Activated CD4-positive, alpha-beta memory T cell treated with anti-CD3 and anti-CD28 coated beads, Interleukin-2, amount 10 ng/mL, durations not matched to agents 7 days and 5 days (primary cell): ENCODE results near the gene DCHS1. TPM values are rescaled to one million over a fixed set of nuclear protein-coding genes. Genes with fewer than 3 reads are reported as not detected.

Experiments used
- CTCF ChIA-PET: fragments of 350-600 bp; sonication (Branson Sonifier 250); formaldehyde crosslinking; loops from one replicate; lab custom pipeline; 2021; ENCODE audit warnings: antibody characterized with exemption, inconsistent platforms; lab: Charles Lee
- POLR2A ChIA-PET: fragments of 350-600 bp; sonication (Branson Sonifier 250); formaldehyde crosslinking; loops from one replicate; lab custom pipeline; 2021; ENCODE audit warnings: antibody characterized with exemption; lab: Charles Lee
- DNase-seq: peaks from one replicate; pipeline ENCODE4 v3.0.0-alpha.2; 2020
- H3K27ac Mint-ChIP-seq: one replicate; pipeline ENCODE4 v1.8.0; 2021; ENCODE audit warnings: mild to moderate bottlenecking, mixed read lengths
- H3K27me3 Mint-ChIP-seq: one replicate; pipeline ENCODE4 v1.8.0; 2021; ENCODE audit warnings: mixed read lengths
- H3K36me3 Mint-ChIP-seq: one replicate; pipeline ENCODE4 v1.8.0; 2021; ENCODE audit warnings: low read depth, mixed read lengths
- H3K4me1 Mint-ChIP-seq: one replicate; pipeline ENCODE4 v1.8.0; 2021; ENCODE audit warnings: mixed read lengths
- H3K4me3 Mint-ChIP-seq: one replicate; pipeline ENCODE4 v1.8.0; 2021; ENCODE audit warnings: mild to moderate bottlenecking, mixed read lengths
- H3K9me3 Mint-ChIP-seq: one replicate; pipeline ENCODE4 v1.8.0; 2021; ENCODE audit warnings: mixed read lengths
- total RNA-seq, 2 experiments: library from RNA; stranded (reverse); gene quantifications; one replicate each; pipeline ENCODE4 v1.2.3, GENCODE V29; 2021

The DCHS1 gene
- total RNA-seq, 2 experiments from 2014 or later = 0.23 to 0.25 TPM

DNA sequence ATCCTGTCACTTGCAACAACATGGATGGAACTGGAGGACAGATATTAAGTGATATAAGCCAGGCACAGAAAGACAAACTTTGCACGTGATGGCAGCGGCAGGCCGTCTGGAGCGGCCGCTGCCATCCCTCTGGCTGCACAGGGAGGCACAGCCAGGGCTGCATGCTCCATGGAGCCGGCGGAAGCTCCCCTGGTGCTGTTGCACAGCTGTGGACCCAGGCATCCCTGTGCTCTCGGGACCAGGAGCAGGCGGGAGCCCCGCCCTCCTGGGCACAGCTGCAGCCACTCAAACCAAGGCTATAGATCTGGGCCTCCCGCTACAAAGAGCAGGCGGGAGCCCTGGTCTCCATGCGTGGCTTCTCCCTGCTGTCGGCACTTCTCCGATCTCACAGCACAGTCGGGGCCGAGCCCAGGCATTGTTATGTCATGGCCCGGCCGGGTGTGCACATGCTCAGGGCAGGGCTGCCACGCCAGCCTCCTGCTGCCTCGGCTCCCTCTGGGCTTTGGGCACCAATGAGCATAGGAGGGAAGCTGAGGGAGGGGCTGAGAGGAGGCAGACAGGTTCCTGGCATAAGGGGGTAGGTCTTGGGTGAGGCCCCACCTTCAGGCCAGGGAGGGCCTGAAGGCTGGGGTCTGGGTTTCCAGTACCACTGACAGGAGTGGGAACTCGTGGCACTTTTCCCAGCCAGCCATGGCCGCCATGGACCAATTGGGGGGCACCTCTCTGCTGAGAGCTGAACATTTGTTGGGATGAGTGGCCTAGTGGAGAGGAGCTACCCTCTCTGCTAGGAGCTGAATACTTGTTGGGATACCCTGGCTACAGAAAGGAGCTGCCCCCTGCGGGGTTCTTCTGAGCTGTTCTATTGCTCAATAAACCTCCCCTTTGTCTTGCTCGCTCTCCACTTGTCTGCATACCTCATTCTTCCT lies 68.9 kb downstream of the DCHS1 start:
- no peaks in the 10 kb centered on the region for H3K27me3 Mint-ChIP-seq
- H3K36me3 Mint-ChIP-seq = peaks cover 30% of the 10 kb centered on the region
- POLR2A ChIA-PET = no interaction called here

DNA sequence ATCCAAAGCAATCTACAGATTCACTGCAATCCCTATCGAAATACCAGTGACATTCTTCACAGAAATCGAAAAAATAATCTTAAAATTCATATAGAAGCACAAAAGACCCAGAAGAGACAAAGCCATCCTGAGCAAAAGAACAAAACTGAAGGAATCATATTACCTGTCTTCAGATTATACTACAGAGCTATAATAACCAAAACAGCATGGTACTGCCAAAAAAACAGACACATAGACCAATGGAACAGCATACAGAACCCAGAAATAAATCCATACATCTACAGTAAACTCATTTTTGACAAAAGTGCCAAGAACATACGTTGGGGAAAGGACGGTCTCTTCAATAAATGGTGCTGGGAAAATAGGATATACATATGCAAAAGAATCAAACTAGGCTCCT lies 71.1 kb downstream of the DCHS1 start:
- DNase-seq = no peak
- Mint-ChIP-seq H3K4me1 (no peaks in the 10 kb centered on the region), H3K4me3 (no peak overlapping the region), H3K36me3 (peaks cover 33% of the 10 kb centered on the region), H3K9me3 (peaks cover 21% of the 10 kb centered on the region), H3K27me3 (no peaks in the 10 kb centered on the region), H3K27ac (no peak overlapping the region)
- CTCF ChIA-PET = no interaction called here
- POLR2A ChIA-PET = no interaction called here

More for the DNA sequence above, 68.9 kb downstream of the DCHS1 start:
- H3K27ac Mint-ChIP-seq = no peak overlapping the region
- peaks cover 21% of the 10 kb centered on the region for H3K9me3 Mint-ChIP-seq
- no peak for DNase-seq
- no peaks in the 10 kb centered on the region for H3K4me1 Mint-ChIP-seq
- H3K4me3 Mint-ChIP-seq = no peak overlapping the region
- CTCF ChIA-PET = interaction anchor here (1.0 to 1.6 kb wide), 2 partner anchors 8 to 17 kb away, joined by 3 to 4 read pairs; partner anchors contain the start of genes ILK and RRP8

DNA sequence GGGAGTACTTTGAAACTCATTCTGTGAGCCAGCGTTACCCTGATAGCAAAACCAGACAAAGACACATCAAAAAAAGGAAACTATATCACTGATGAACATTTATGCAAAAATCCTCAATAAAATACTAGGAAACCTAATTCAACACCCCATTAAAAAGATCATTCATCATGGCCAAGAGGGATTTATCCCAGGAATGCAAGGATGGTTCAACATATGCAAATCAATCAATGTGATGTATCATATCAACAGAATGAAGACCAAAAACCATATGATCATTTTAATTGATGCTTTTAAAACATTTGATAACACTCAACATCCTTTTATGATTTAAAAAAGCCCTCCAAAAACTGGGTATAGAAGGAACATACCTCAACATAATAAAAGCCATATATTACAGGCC lies 72.0 kb downstream of the DCHS1 start:
- DNase-seq = no peak
- H3K36me3 Mint-ChIP-seq = peaks cover 33% of the 10 kb centered on the region
- H3K27ac Mint-ChIP-seq = no peak overlapping the region
- CTCF ChIA-PET = no interaction called here
- peaks cover 21% of the 10 kb centered on the region for H3K9me3 Mint-ChIP-seq
- no peaks in the 10 kb centered on the region for H3K27me3 Mint-ChIP-seq
- POLR2A ChIA-PET = no interaction called here
- H3K4me1 Mint-ChIP-seq = no peaks in the 10 kb centered on the region
- H3K4me3 Mint-ChIP-seq = no peak overlapping the region

DNA sequence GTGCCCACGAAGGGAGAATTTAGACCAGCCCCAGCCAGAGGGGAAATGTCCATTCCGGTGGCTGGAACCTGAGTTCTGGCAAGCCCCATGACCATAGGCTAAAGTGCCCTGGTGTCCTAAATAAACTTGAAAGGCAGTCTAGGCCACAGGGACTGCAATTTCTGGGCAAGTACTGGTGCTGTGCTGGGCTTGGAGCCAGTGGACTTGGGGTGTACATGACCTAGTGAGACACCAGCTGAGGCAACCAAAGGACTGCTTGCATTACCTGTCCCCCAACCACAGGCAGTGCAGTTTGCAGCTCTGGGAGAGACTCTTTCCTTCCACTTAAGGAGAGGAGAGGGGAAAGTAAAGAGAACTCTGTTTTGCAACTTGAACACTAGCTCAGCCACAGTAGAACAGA lies 75.9 kb downstream of the DCHS1 start:
- H3K4me1 Mint-ChIP-seq = peaks cover 5% of the 10 kb centered on the region
- H3K36me3 Mint-ChIP-seq = peaks cover 30% of the 10 kb centered on the region
- H3K27me3 Mint-ChIP-seq = no peaks in the 10 kb centered on the region
- no peak for DNase-seq
- no peak overlapping the region for H3K27ac Mint-ChIP-seq
- CTCF ChIA-PET = interaction anchor here (1.1 kb wide), 1 partner anchor 201 kb away, joined by 4 read pairs; no protein-coding TSS in a partner anchor
- H3K9me3 Mint-ChIP-seq = peaks cover 18% of the 10 kb centered on the region
- POLR2A ChIA-PET = no interaction called here
- H3K4me3 Mint-ChIP-seq = no peak overlapping the region

DNA sequence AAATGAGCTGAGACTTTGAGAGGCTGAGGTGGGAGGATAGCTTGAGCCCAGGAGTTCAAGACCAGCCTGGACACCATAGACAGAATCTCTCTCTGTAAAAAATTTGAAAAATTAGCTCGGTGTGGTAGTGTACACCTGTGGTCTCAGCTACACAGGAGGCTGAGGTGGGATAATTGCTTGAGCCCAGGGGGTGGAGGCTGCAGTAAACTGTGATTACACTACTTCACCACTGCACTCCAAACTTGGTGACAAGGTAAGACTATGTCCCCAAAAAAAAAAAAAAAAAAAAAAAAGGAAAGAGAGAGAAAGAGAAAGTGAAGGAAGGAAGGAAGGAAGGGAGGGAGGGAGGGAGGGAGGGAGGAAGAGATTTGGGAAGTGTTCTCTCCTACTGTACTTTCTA lies 77.5 kb downstream of the DCHS1 start:
- Mint-ChIP-seq H3K27me3 (no peaks in the 10 kb centered on the region), H3K27ac (no peak overlapping the region), H3K9me3 (peaks cover 4% of the 10 kb centered on the region), H3K4me3 (no peak overlapping the region), H3K4me1 (peaks cover 5% of the 10 kb centered on the region), H3K36me3 (peaks cover 16% of the 10 kb centered on the region)
- CTCF ChIA-PET = interaction anchor here (1.0 kb wide), 1 partner anchor 105 kb away, joined by 3 read pairs; the partner anchor contains the start of gene MRPL17
- DNase-seq = no peak
- POLR2A ChIA-PET = no interaction called here

DNA sequence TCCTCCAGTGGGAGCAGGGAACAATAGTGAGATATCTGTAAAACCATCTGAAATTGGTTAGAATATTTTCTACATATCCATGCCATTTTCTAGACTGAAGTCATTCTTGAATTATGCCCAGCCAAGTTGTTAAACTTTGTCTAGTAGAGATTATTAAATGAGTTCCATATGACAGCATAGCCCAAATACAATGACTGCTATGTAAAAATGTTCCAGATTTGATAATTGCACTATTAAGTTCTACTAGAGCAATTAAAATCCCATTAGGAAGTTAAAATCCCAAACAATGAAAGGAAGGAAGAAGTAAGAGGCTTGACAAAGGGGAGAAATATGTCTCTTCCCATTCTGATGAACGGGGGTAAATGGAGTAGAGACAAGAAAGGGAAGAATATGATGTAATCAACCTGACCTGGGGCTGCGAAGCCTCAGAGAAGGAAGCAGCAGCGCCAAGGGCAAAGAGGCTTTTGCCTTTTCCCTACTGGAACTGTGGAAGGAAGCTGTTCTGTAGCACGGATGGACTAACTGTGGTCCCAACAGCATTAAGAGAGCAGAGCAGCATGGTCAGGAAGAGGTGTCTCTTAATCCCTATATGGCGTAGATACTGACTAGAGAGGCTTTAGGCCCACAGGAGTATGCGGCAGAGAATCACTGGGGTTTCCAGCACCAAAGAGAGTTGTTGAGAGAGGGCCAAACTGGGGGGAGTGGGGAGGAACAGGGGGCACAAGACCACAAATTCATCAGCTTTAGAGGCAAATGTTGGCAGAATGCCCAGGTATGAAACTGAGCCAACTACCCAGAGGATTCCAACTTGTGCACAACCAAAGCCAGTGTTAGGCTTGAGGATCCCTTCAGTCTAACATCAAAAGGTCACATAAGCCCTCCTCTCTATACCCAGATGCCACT lies 78.9 kb downstream of the DCHS1 start:
- peaks cover 10% of the 10 kb centered on the region for H3K36me3 Mint-ChIP-seq
- H3K27me3 Mint-ChIP-seq = no peaks in the 10 kb centered on the region
- H3K9me3 Mint-ChIP-seq = no peaks in the 10 kb centered on the region
- POLR2A ChIA-PET = no interaction called here
- H3K4me3 Mint-ChIP-seq = no peak overlapping the region
- DNase-seq = no peak
- H3K4me1 Mint-ChIP-seq = peaks cover 5% of the 10 kb centered on the region
- H3K27ac Mint-ChIP-seq = no peak overlapping the region
- CTCF ChIA-PET = interaction anchor here (1.0 kb wide), 1 partner anchor 107 kb away, joined by 3 read pairs; the partner anchor contains the start of gene MRPL17

DNA sequence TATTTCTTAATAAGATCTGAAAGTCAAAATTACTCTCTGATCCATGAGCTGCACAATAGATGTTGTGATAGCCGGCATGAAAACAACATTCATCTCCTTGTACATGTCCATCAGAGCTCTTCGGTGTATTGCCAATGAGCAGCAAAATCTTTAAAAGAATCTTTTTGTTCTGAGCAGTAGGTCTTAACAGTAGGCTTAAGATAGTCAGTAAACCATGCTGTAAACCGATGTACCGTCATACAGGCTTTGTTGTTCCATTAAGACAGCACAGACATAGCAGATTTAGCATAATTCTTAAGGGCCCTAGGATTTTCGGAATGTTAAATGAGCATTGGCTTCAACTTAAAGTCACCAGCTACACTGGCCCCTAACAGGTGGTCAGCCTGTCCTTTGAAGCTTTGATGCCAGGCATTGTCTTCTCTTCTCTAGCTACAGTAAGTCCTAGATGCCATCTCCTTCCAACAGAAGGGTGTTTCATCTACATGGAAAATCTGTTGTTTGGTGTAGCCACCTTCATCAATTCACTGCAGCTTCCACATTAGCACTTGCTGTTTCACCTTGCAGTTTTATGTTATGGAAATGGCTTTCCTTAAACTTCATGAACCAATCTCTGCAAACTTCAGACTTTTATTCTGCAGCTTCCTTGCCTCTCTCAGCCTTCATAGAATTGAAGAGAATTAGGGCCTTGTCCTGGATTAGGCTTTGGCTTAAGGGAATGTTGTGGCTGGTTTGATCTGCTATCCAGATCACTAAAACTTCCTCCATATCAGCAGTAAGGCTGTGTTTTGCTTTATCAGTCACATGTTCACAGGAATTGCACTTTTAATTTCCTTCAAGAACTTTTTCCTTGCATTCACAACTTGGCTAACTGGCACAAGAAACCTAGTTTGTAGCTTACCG lies 80.5 kb downstream of the DCHS1 start:
- ChIA-PET POLR2A (no interaction called here), CTCF (interaction anchor here (0.6 to 1.1 kb wide), 2 partner anchors 40 to 1120 kb away, joined by 3 to 4 read pairs; no protein-coding TSS in a partner anchor)
- peaks cover 3% of the 10 kb centered on the region for H3K36me3 Mint-ChIP-seq
- DNase-seq = no peak
- H3K27ac Mint-ChIP-seq = no peak overlapping the region
- H3K27me3 Mint-ChIP-seq = no peaks in the 10 kb centered on the region
- H3K9me3 Mint-ChIP-seq = no peaks in the 10 kb centered on the region
- H3K4me3 Mint-ChIP-seq = no peak overlapping the region
- H3K4me1 Mint-ChIP-seq = peaks cover 5% of the 10 kb centered on the region

DNA sequence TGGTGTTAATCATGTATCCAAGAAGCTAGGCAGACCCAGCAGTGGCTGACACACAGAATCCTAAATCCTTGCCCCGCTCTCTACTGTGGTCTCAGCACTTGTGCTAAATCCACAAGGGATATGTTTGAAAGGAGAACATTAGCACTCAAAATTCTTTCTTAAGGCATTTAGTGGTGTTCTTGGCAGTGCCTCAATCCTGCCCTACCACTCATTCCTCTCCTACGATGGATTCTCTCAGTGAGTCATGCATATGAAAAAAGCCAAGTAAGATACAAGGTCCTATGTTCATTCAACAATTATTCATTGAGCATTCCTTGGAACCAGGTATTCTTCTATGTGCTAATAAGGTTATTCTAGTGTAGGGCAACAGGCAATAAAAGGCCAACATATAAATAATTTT lies 83.4 kb downstream of the DCHS1 start:
- H3K4me1 Mint-ChIP-seq = peaks cover 5% of the 10 kb centered on the region

DNA sequence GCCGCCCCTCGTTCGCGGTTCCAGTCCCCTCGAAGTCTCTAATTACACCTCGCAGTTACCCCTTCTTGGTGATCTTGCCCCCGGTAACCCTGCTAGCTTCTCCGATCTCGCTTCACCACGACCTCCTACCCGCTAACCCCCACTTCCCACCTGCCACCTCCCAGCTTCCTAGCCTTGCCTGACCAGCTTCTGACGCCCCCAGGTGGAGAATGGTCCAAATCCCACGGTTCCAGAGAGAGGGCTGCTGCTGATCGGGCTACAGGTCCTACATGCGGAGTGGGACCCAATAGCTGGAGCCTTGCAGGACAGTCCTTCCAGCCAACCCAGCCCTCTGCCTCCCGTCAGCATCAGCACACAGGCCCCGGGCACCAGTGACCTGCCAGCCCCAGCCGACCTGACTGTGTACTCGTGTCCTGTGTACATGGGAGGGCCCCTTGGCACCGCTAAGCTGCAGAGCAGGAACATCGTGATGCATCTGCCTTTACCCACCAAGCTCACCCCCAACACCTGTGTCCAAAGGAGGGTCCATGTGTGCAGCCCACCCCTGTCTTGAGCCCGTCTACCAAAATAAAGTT lies 84.1 kb downstream of the DCHS1 start:
- DNase-seq = no peak
- Mint-ChIP-seq H3K4me1 (peaks cover 5% of the 10 kb centered on the region), H3K36me3 (peaks cover 3% of the 10 kb centered on the region), H3K4me3 (no peak overlapping the region), H3K9me3 (no peaks in the 10 kb centered on the region), H3K27me3 (no peaks in the 10 kb centered on the region), H3K27ac (no peak overlapping the region)
- ChIA-PET POLR2A (no interaction called here), CTCF (no interaction called here)

More for the DNA sequence above, 83.4 kb downstream of the DCHS1 start:
- Mint-ChIP-seq H3K9me3 (no peaks in the 10 kb centered on the region), H3K27me3 (no peaks in the 10 kb centered on the region), H3K36me3 (peaks cover 3% of the 10 kb centered on the region), H3K27ac (no peak overlapping the region), H3K4me3 (no peak overlapping the region)
- CTCF ChIA-PET = no interaction called here
- no peak for DNase-seq
- POLR2A ChIA-PET = no interaction called here

Other genes with a start within 250 kb of the DCHS1 start
- gene APBB1, start 236.7 kb downstream of the DCHS1 start, total RNA-seq = 10 to 100 TPM; 56.0 to 57.6 TPM
- under 1 TPM in 1 of 2 experiments, not detected in 1; 0.18 TPM for gene HPX, start 214.8 kb downstream of the DCHS1 start, total RNA-seq
- 1 to 10 TPM; 7.9 to 9.9 TPM for gene TRIM3, start 181.9 kb downstream of the DCHS1 start, total RNA-seq
- gene ARFIP2, start 174.5 kb downstream of the DCHS1 start, total RNA-seq = 10 to 100 TPM; 38.5 to 39.2 TPM
- 10 to 100 TPM; 39.0 to 40.5 TPM for gene TIMM10B, start 174.3 kb downstream of the DCHS1 start, total RNA-seq
- gene DNHD1, start 158.5 kb downstream of the DCHS1 start, total RNA-seq = 10 to 100 TPM; 18.5 to 19.6 TPM
- gene RRP8, start 52.2 kb downstream of the DCHS1 start, total RNA-seq = 10 to 100 TPM; 21.8 to 24.4 TPM
- 100 to 1,000 TPM; 135 to 138 TPM for gene ILK, start 52.0 kb downstream of the DCHS1 start, total RNA-seq
- 100 to 1,000 TPM; 159 to 161 TPM for gene TAF10, start 43.6 kb downstream of the DCHS1 start, total RNA-seq
- 100 to 1,000 TPM; 130 to 131 TPM for gene TPP1, start 36.4 kb downstream of the DCHS1 start, total RNA-seq
- 10 to 100 TPM; 54.1 to 56.3 TPM for gene MRPL17, start 27.5 kb upstream of the DCHS1 start, total RNA-seq
- gene OR2AG2, start 116.2 kb upstream of the DCHS1 start, total RNA-seq = not detected
- not detected for gene OR2AG1, start 127.2 kb upstream of the DCHS1 start, total RNA-seq
- not detected for gene OR6A2, start 143.9 kb upstream of the DCHS1 start, total RNA-seq
- gene OR10A5, start 189.9 kb upstream of the DCHS1 start, total RNA-seq = not detected
- not detected for gene OR10A2, start 207.2 kb upstream of the DCHS1 start, total RNA-seq
- not detected for gene OR10A4, start 220.8 kb upstream of the DCHS1 start, total RNA-seq
- not detected for gene OR2D2, start 236.7 kb upstream of the DCHS1 start, total RNA-seq